Measurements from ENCODE around the gene WRAP53. TPM values are rescaled to one million over a fixed set of nuclear protein-coding genes. Genes with fewer than 3 reads are reported as not detected.

Gene WRAP53
- total and polyA plus RNA-seq, 3 donors from 2014 or later: 10.5 to 12.0 (median 11.3) TPM

DNA sequence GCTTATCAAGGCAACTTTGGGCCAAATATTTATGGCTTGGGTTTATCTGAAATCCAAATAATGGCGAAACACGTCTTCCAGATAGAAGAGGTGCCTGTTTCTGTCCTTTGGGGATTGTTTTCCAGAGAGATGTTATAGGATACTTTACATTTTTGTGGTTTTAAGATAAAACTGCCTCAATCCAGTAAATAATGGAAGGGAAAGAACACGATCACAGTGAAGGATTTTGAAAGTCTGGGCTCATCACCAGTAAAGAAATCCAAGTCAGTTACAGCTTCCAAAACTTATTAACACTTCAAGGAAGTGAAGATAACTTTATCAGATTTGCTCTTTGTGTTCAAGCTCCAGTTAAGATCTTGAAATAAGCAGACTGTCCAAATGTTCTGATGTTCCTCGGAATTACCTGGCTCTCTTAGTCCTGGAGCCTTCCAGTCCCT, 59.4 kb downstream of the WRAP53 start:
- Histone ChIP-seq H3K4me1 (no peaks in the 10 kb centered on the region), H3K27ac (no peak overlapping the region), H3K36me3 (ENCODE audit: low read depth, missing control alignments) (no peaks in the 10 kb centered on the region), H3K9me3 (no peaks in the 10 kb centered on the region), H3K4me3 (no peak overlapping the region), H3K27me3 (no peaks in the 10 kb centered on the region)
- intact Hi-C loops (cut with DNase I; ENCODE audit: low total_unique reads): no loop called here
- no peak for DNase-seq
- WGBS, 2 donors: 35 to 42% methylated on average over 4 of the region's 4 CpGs
- no peak for TF ChIP-seq POLR2A (IDR thresholded peaks at IDR 0.05)
- TF ChIP-seq, protein P1, sequence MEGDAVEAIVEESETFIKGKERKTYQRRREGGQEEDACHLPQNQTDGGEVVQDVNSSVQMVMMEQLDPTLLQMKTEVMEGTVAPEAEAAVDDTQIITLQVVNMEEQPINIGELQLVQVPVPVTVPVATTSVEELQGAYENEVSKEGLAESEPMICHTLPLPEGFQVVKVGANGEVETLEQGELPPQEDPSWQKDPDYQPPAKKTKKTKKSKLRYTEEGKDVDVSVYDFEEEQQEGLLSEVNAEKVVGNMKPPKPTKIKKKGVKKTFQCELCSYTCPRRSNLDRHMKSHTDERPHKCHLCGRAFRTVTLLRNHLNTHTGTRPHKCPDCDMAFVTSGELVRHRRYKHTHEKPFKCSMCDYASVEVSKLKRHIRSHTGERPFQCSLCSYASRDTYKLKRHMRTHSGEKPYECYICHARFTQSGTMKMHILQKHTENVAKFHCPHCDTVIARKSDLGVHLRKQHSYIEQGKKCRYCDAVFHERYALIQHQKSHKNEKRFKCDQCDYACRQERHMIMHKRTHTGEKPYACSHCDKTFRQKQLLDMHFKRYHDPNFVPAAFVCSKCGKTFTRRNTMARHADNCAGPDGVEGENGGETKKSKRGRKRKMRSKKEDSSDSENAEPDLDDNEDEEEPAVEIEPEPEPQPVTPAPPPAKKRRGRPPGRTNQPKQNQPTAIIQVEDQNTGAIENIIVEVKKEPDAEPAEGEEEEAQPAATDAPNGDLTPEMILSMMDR (IDR thresholded peaks at IDR 0.05): no peak

DNA sequence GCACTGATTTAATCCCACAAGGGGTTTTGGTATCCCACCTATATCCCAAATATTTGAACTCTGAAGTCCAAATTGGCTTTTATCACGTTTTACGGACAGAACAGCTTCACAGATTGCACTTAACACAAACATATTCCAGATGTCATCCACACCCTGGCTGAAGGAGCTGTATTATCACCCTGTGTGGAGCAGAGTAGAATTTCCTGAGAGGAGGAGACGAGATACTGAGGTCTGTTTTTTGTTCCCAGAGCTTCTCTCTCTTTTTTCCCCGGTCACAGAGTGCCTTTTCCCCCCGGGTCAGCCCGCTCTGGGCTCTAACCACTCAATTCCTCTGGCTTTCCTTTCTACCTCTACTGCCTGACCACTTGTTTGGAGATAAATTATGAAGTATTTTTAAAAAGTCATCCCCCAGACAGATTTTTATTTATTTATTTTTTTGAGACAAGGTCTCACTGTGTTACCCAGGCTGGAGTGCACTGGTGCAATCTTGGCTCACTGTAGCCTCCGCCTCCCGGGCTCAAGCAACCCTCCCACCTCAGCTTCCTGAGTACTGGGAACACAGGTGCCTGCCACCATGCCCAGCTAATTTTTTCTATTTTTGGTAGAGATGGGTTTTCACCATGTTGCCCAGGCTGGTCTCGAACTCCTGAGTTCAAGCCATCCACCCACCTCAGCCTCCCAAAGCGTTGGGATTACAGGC, 59.9 kb downstream of the WRAP53 start:
- no peak overlapping the region for H3K27ac ChIP-seq
- DNase-seq: no peak
- intact Hi-C loops (cut with DNase I; ENCODE audit: low total_unique reads): no loop called here

DNA sequence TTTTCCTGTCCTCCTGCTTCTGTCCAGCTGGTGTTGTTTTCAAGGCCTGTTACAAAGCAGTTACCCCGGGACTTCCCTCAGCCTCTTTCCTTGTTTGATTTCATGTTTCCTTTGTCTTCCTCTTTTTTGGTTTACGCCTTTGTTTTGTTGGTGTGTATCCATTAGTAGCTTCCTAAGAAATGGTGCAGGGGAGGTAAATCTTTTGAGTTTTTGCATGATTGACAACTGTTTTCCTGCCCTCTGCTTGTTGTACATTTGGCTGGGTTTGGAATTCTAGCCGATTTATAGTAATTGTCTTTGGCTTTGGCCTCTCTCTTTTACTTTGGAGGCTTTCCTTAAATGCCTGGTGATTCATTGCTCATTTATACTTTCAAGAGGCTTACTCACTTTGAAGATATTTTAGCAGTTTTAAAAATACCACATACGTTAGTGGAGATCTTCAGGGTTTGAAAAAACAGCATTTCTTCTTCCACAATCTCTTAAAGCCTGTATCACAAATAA, 62.1 kb downstream of the WRAP53 start:
- intact Hi-C loops (cut with DNase I; ENCODE audit: low total_unique reads): no loop called here
- TF ChIP-seq POLR2A (IDR thresholded peaks at IDR 0.05): no peak
- TF ChIP-seq, protein P1 (IDR thresholded peaks at IDR 0.05): no peak
- WGBS, 2 donors: 71 to 80% methylated on average over 4 of the region's 4 CpGs
- no peak overlapping the region for H3K27ac ChIP-seq
- H3K27me3 ChIP-seq: no peaks in the 10 kb centered on the region
- H3K4me3 ChIP-seq: no peak overlapping the region
- no peaks in the 10 kb centered on the region for H3K4me1 ChIP-seq
- no peaks in the 10 kb centered on the region for H3K9me3 ChIP-seq
- DNase-seq: no peak
- H3K36me3 ChIP-seq (ENCODE audit: low read depth, missing control alignments): no peaks in the 10 kb centered on the region

More for the DNA sequence above, 59.9 kb downstream of the WRAP53 start:
- Histone ChIP-seq H3K27me3 (no peaks in the 10 kb centered on the region), H3K4me3 (no peak overlapping the region), H3K9me3 (no peaks in the 10 kb centered on the region), H3K4me1 (no peaks in the 10 kb centered on the region), H3K36me3 (ENCODE audit: low read depth, missing control alignments) (no peaks in the 10 kb centered on the region)
- WGBS, 2 donors: 50 to 59% methylated on average over 10 of the region's 10 CpGs
- TF ChIP-seq POLR2A (IDR thresholded peaks at IDR 0.05): no peak
- TF ChIP-seq, protein P1 (IDR thresholded peaks at IDR 0.05): no peak

Other genes with a start within 250 kb of the WRAP53 start
- gene FGF11, start 249.0 kb upstream of the WRAP53 start, total RNA-seq: 1 to 10 TPM; 3.2 to 4.2 TPM
- gene FGF11, start 249.0 kb upstream of the WRAP53 start, polyA plus RNA-seq (ENCODE audit: insufficient read depth, low read depth, low replicate concordance): 4.6 TPM
- gene CHRNB1, start 243.4 kb upstream of the WRAP53 start, total RNA-seq: 1 to 10 TPM; 6.2 to 7.4 TPM
- 6.9 TPM for gene CHRNB1, start 243.4 kb upstream of the WRAP53 start, polyA plus RNA-seq (ENCODE audit: insufficient read depth, low read depth, low replicate concordance)
- 10 to 100 TPM; 34.0 to 43.4 TPM for gene ZBTB4, start 208.8 kb upstream of the WRAP53 start, total RNA-seq
- gene ZBTB4, start 208.8 kb upstream of the WRAP53 start, polyA plus RNA-seq (ENCODE audit: insufficient read depth, low read depth, low replicate concordance): 39.5 TPM
- gene SLC35G6, start 207.0 kb upstream of the WRAP53 start, total RNA-seq: 1 to 10 TPM; 1.8 to 3.9 TPM
- 3.9 TPM for gene SLC35G6, start 207.0 kb upstream of the WRAP53 start, polyA plus RNA-seq (ENCODE audit: insufficient read depth, low read depth, low replicate concordance)
- gene POLR2A, start 204.1 kb upstream of the WRAP53 start, total RNA-seq: 100 to 1,000 TPM; 359 to 391 TPM
- 175 TPM for gene POLR2A, start 204.1 kb upstream of the WRAP53 start, polyA plus RNA-seq (ENCODE audit: insufficient read depth, low read depth, low replicate concordance)
- gene TNFSF12, start 139.4 kb upstream of the WRAP53 start, total RNA-seq: 10 to 100 TPM; 17.0 to 20.6 TPM
- gene TNFSF12, start 139.4 kb upstream of the WRAP53 start, polyA plus RNA-seq (ENCODE audit: insufficient read depth, low read depth, low replicate concordance): 21.5 TPM
- 1 to 10 TPM; 1.2 to 5.1 TPM for gene TNFSF13, start 129.7 kb upstream of the WRAP53 start, total RNA-seq
- gene TNFSF13, start 129.7 kb upstream of the WRAP53 start, polyA plus RNA-seq (ENCODE audit: insufficient read depth, low read depth, low replicate concordance): 11.5 TPM
- gene SENP3, start 126.6 kb upstream of the WRAP53 start, total RNA-seq: 10 to 100 TPM; 77.4 to 83.5 TPM
- gene SENP3, start 126.6 kb upstream of the WRAP53 start, polyA plus RNA-seq (ENCODE audit: insufficient read depth, low read depth, low replicate concordance): 108 TPM
- 1 to 10 TPM; 2.0 to 6.4 TPM for gene CD68, start 108.8 kb upstream of the WRAP53 start, total RNA-seq
- 54.8 TPM for gene CD68, start 108.8 kb upstream of the WRAP53 start, polyA plus RNA-seq (ENCODE audit: insufficient read depth, low read depth, low replicate concordance)
- gene MPDU1, start 104.6 kb upstream of the WRAP53 start, total RNA-seq: 10 to 100 TPM; 55.7 to 88.7 TPM
- gene MPDU1, start 104.6 kb upstream of the WRAP53 start, polyA plus RNA-seq (ENCODE audit: insufficient read depth, low read depth, low replicate concordance): 60.9 TPM
- gene SOX15, start 98.4 kb upstream of the WRAP53 start, total RNA-seq: 1 to 10 TPM; 2.8 to 4.0 TPM
- gene SOX15, start 98.4 kb upstream of the WRAP53 start, polyA plus RNA-seq (ENCODE audit: insufficient read depth, low read depth, low replicate concordance): 2.6 TPM
- 10 to 100 TPM; 53.8 to 60.3 TPM for gene FXR2, start 73.6 kb upstream of the WRAP53 start, total RNA-seq
- gene FXR2, start 73.6 kb upstream of the WRAP53 start, polyA plus RNA-seq (ENCODE audit: insufficient read depth, low read depth, low replicate concordance): 76.0 TPM
- gene SAT2, start 60.7 kb upstream of the WRAP53 start, total RNA-seq: 100 to 1,000 TPM; 108 to 112 TPM
- gene SAT2, start 60.7 kb upstream of the WRAP53 start, polyA plus RNA-seq (ENCODE audit: insufficient read depth, low read depth, low replicate concordance): 128 TPM
- 1 to 10 TPM; 3.2 to 6.1 TPM for gene SHBG, start 58.3 kb upstream of the WRAP53 start, total RNA-seq
- 17.8 TPM for gene SHBG, start 58.3 kb upstream of the WRAP53 start, polyA plus RNA-seq (ENCODE audit: insufficient read depth, low read depth, low replicate concordance)
- gene ATP1B2, start 37.6 kb upstream of the WRAP53 start, total RNA-seq: 10 to 100 TPM in 1 of 2 donors, 1 to 10 TPM in 1; 6.1 to 11.6 TPM
- gene ATP1B2, start 37.6 kb upstream of the WRAP53 start, polyA plus RNA-seq (ENCODE audit: insufficient read depth, low read depth, low replicate concordance): 10.1 TPM
- gene TP53, start 987 bp upstream of the WRAP53 start, total RNA-seq: 10 to 100 TPM; 45.0 to 47.1 TPM
- 32.1 TPM for gene TP53, start 987 bp upstream of the WRAP53 start, polyA plus RNA-seq (ENCODE audit: insufficient read depth, low read depth, low replicate concordance)
- gene EFNB3, start 16.7 kb downstream of the WRAP53 start, total RNA-seq: 1 to 10 TPM in 1 of 2 donors, under 1 TPM in 1; 0.93 to 2.0 TPM
- 3.5 TPM for gene EFNB3, start 16.7 kb downstream of the WRAP53 start, polyA plus RNA-seq (ENCODE audit: insufficient read depth, low read depth, low replicate concordance)
- gene DNAH2, start 29.3 kb downstream of the WRAP53 start, total RNA-seq: 10 to 100 TPM; 11.7 to 22.7 TPM
- gene DNAH2, start 29.3 kb downstream of the WRAP53 start, polyA plus RNA-seq (ENCODE audit: insufficient read depth, low read depth, low replicate concordance): 24.9 TPM
- gene KDM6B, start 145.7 kb downstream of the WRAP53 start, total RNA-seq: 10 to 100 TPM; 38.0 to 41.8 TPM
- gene KDM6B, start 145.7 kb downstream of the WRAP53 start, polyA plus RNA-seq (ENCODE audit: insufficient read depth, low read depth, low replicate concordance): 27.8 TPM
- 1 to 10 TPM; 4.6 to 7.4 TPM for gene TMEM88, start 166.6 kb downstream of the WRAP53 start, total RNA-seq
- 6.8 TPM for gene TMEM88, start 166.6 kb downstream of the WRAP53 start, polyA plus RNA-seq (ENCODE audit: insufficient read depth, low read depth, low replicate concordance)
- 10 to 100 TPM; 72.3 to 83.1 TPM for gene NAA38, start 169.1 kb downstream of the WRAP53 start, total RNA-seq
- gene NAA38, start 169.1 kb downstream of the WRAP53 start, polyA plus RNA-seq (ENCODE audit: insufficient read depth, low read depth, low replicate concordance): 102 TPM
- gene CYB5D1, start 169.5 kb downstream of the WRAP53 start, total RNA-seq: 10 to 100 TPM in 1 of 2 donors, 1 to 10 TPM in 1; 9.9 to 10.1 TPM
- gene CYB5D1, start 169.5 kb downstream of the WRAP53 start, polyA plus RNA-seq (ENCODE audit: insufficient read depth, low read depth, low replicate concordance): 12.8 TPM
- gene CHD3, start 200.3 kb downstream of the WRAP53 start, total RNA-seq: 100 to 1,000 TPM; 111 to 123 TPM
- 62.3 TPM for gene CHD3, start 200.3 kb downstream of the WRAP53 start, polyA plus RNA-seq (ENCODE audit: insufficient read depth, low read depth, low replicate concordance)
- 10 to 100 TPM; 16.2 to 27.9 TPM for gene RNF227, start 227.8 kb downstream of the WRAP53 start, total RNA-seq
- 6.5 TPM for gene RNF227, start 227.8 kb downstream of the WRAP53 start, polyA plus RNA-seq (ENCODE audit: insufficient read depth, low read depth, low replicate concordance)
- gene KCNAB3, start 241.4 kb downstream of the WRAP53 start, total RNA-seq: 1 to 10 TPM; 4.3 to 5.2 TPM
- 3.3 TPM for gene KCNAB3, start 241.4 kb downstream of the WRAP53 start, polyA plus RNA-seq (ENCODE audit: insufficient read depth, low read depth, low replicate concordance)
- gene TRAPPC1, start 243.5 kb downstream of the WRAP53 start, total RNA-seq: 10 to 100 TPM; 76.1 to 96.1 TPM
- 115 TPM for gene TRAPPC1, start 243.5 kb downstream of the WRAP53 start, polyA plus RNA-seq (ENCODE audit: insufficient read depth, low read depth, low replicate concordance)
- gene CNTROB, start 243.7 kb downstream of the WRAP53 start, total RNA-seq: 100 to 1,000 TPM in 1 of 2 donors, 10 to 100 TPM in 1; 79.2 to 111 TPM
- 153 TPM for gene CNTROB, start 243.7 kb downstream of the WRAP53 start, polyA plus RNA-seq (ENCODE audit: insufficient read depth, low read depth, low replicate concordance)